Measurements from ENCODE around the gene PBX1. TPM values are rescaled to one million over a fixed set of nuclear protein-coding genes. Genes with fewer than 3 reads are reported as not detected.

PBX1 gene
- total RNA-seq, 1 donor from 2014 or later = 44.2 TPM

GRCh38 chr1:164569241-164569640, 10.3 kb downstream of the PBX1 start:
- peaks cover 6% of the 10 kb centered on the region for H3K4me1 Mint-ChIP-seq (ENCODE audit: unreplicated experiment)

GRCh38 chr1:164569866-164570265, 10.9 kb downstream of the PBX1 start:
- no peak overlapping the region for H3K27ac Mint-ChIP-seq (ENCODE audit: unreplicated experiment)
- no peaks in the 10 kb centered on the region for H3K9me3 Mint-ChIP-seq (ENCODE audit: unreplicated experiment)
- H3K36me3 Mint-ChIP-seq (ENCODE audit: low read depth, unreplicated experiment) = peaks cover 3% of the 10 kb centered on the region
- H3K4me3 Mint-ChIP-seq (ENCODE audit: unreplicated experiment) = no peak overlapping the region
- H3K27me3 Mint-ChIP-seq (ENCODE audit: unreplicated experiment) = no peaks in the 10 kb centered on the region
- H3K4me1 Mint-ChIP-seq (ENCODE audit: unreplicated experiment) = peaks cover 5% of the 10 kb centered on the region
- TF ChIP-seq CTCF (IDR thresholded peaks at IDR 0.05; ENCODE audit: unreplicated experiment) = no peak
- no peak for DNase-seq (ENCODE audit: low spot score)

More at GRCh38 chr1:164569241-164569640, 10.3 kb downstream of the PBX1 start:
- H3K36me3 Mint-ChIP-seq (ENCODE audit: low read depth, unreplicated experiment) = peaks cover 3% of the 10 kb centered on the region
- no peaks in the 10 kb centered on the region for H3K9me3 Mint-ChIP-seq (ENCODE audit: unreplicated experiment)
- no peak overlapping the region for H3K27ac Mint-ChIP-seq (ENCODE audit: unreplicated experiment)
- no peak overlapping the region for H3K4me3 Mint-ChIP-seq (ENCODE audit: unreplicated experiment)
- TF ChIP-seq CTCF (IDR thresholded peaks at IDR 0.05; ENCODE audit: unreplicated experiment) = no peak
- DNase-seq (ENCODE audit: low spot score) = no peak
- H3K27me3 Mint-ChIP-seq (ENCODE audit: unreplicated experiment) = no peaks in the 10 kb centered on the region

DNA sequence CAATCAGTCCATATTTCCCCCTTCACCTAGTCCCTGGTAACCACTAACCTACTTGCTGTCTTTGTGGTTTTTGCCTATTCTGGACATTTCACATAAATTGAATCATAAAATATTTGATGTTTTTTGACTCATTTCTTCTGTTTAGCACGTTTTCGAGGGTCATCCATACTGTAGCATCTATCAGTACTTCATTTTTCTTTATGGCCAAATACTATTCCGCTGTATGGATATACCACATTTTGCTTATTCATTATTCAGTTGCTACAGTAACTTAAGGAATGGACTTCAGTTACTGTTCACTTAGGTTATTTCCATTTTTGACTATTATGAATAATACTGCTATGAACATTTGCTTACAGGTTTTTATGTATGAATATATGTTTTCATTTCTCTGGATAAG, 12.3 kb downstream of the PBX1 start:
- no peak for DNase-seq (ENCODE audit: low spot score)
- H3K4me1 Mint-ChIP-seq (ENCODE audit: unreplicated experiment) = peaks cover 4% of the 10 kb centered on the region
- peaks cover 4% of the 10 kb centered on the region for H3K27me3 Mint-ChIP-seq (ENCODE audit: unreplicated experiment)
- TF ChIP-seq CTCF (IDR thresholded peaks at IDR 0.05; ENCODE audit: unreplicated experiment) = no peak
- H3K36me3 Mint-ChIP-seq (ENCODE audit: low read depth, unreplicated experiment) = peaks cover 7% of the 10 kb centered on the region
- H3K4me3 Mint-ChIP-seq (ENCODE audit: unreplicated experiment) = no peak overlapping the region
- H3K9me3 Mint-ChIP-seq (ENCODE audit: unreplicated experiment) = no peaks in the 10 kb centered on the region
- no peak overlapping the region for H3K27ac Mint-ChIP-seq (ENCODE audit: unreplicated experiment)

DNA sequence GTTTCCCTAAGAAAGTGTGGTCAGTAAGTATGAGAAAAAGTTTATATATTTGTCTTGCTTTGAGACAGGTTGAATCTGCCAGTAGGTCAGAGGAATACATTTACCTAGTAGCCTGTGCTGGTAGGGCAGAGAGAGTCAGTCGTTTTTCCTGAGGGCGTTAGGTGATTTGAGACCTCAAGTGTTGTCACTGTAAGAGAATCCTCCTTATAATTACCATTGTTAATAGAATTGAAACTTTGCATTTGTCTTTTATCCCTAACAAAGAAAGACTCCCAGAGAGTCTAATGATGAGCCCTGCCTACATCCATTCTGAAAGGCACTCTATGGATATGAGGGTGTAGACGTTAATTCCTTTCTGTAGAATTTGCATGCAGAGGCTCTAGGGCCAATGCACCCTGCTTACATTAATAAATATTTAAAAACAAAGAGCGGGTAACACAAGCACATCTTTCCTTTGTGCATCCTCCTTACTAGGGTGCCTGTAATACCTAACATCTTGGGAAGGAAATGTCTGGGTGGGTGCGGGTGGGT, 16.4 kb downstream of the PBX1 start:
- no peak overlapping the region for H3K4me3 Mint-ChIP-seq (ENCODE audit: unreplicated experiment)
- H3K9me3 Mint-ChIP-seq (ENCODE audit: unreplicated experiment) = no peaks in the 10 kb centered on the region
- H3K4me1 Mint-ChIP-seq (ENCODE audit: unreplicated experiment) = peaks cover 27% of the 10 kb centered on the region
- H3K27ac Mint-ChIP-seq (ENCODE audit: unreplicated experiment) = no peak overlapping the region
- no peak for TF ChIP-seq CTCF (IDR thresholded peaks at IDR 0.05; ENCODE audit: unreplicated experiment)
- H3K36me3 Mint-ChIP-seq (ENCODE audit: low read depth, unreplicated experiment) = peaks cover 4% of the 10 kb centered on the region
- H3K27me3 Mint-ChIP-seq (ENCODE audit: unreplicated experiment) = peaks cover 4% of the 10 kb centered on the region
- DNase-seq (ENCODE audit: low spot score) = no peak

GRCh38 chr1:164576291-164577271, 17.6 kb downstream of the PBX1 start:
- Mint-ChIP-seq H3K9me3 (ENCODE audit: unreplicated experiment) (no peaks in the 10 kb centered on the region), H3K27me3 (ENCODE audit: unreplicated experiment) (peaks cover 4% of the 10 kb centered on the region), H3K27ac (ENCODE audit: unreplicated experiment) (no peak overlapping the region), H3K4me1 (ENCODE audit: unreplicated experiment) (peaks cover 27% of the 10 kb centered on the region), H3K36me3 (ENCODE audit: low read depth, unreplicated experiment) (peaks cover 4% of the 10 kb centered on the region), H3K4me3 (ENCODE audit: unreplicated experiment) (peak overlapping the region; percentile 17)
- no peak for TF ChIP-seq CTCF (IDR thresholded peaks at IDR 0.05; ENCODE audit: unreplicated experiment)
- DNase-seq (ENCODE audit: low spot score) = peak; percentile 38
